Heart right ventricle (tissue), 16 donors: ENCODE measurements around the gene LGR6. TPM values are rescaled to one million over a fixed set of nuclear protein-coding genes. Genes with fewer than 3 reads are reported as not detected.

Experiments
- ATAC-seq, 8 donors: fragments of 200-7000 bp; cut with Tn5 transposase; one replicate each; pipeline ENCODE4 v1.9.1; 2020; ENCODE audit warnings: mild to moderate bottlenecking in 8 of 8, moderate library complexity in 8 of 8, moderate number of reproducible peaks in 1 of 8
- DNase-seq, 2 donors: peaks; one replicate each; pipeline ENCODE4 v3.0.0-alpha.2; 2020
- H3K27ac ChIP-seq, 10 donors: fragments of 200-600 bp; sonication (generic) in 2 of 10; one replicate each; pipeline versions ENCODE4 v1.5.0 to v1.8.0; 2020 to 2022; ENCODE audit warnings: mild to moderate bottlenecking in 3 of 10
- H3K27me3 ChIP-seq, 7 donors: fragments of 200-600 bp; one replicate each; pipeline ENCODE4 v1.8.0; 2021 to 2022; ENCODE audit warnings: mild to moderate bottlenecking in 2 of 7
- H3K36me3 ChIP-seq, 9 donors: fragments of 200-600 bp; sonication (generic) in 1 of 9; one replicate each; pipeline versions ENCODE4 v1.5.0 to v1.8.0; 2020 to 2022; ENCODE audit warnings: mild to moderate bottlenecking in 2 of 9
- H3K4me1 ChIP-seq, 9 donors: fragments of 200-600 bp; sonication (generic) in 1 of 9; one replicate each; pipeline versions ENCODE4 v1.5.0 to v1.8.0; 2020 to 2022; ENCODE audit warnings: mild to moderate bottlenecking in 4 of 9
- H3K4me3 ChIP-seq, 10 donors: fragments of 200-600 bp; sonication (generic) in 2 of 10; one replicate each; pipeline versions ENCODE4 v1.5.0 to v1.8.0; 2020 to 2022; ENCODE audit warnings: mild to moderate bottlenecking in 7 of 10, moderate library complexity in 2 of 10
- H3K9me3 ChIP-seq, 11 donors: fragments of 200-600 bp in 10 of 11; sonication (generic) in 2 of 11; one replicate each; pipeline versions ENCODE4 v1.5.0 to v1.8.0; 2013 to 2022; ENCODE audit warnings: mild to moderate bottlenecking in 2 of 11, control low read depth in 1 of 11, moderate library complexity in 1 of 11
- WGBS, 2 donors: extraction: QIAGEN DNeasy Blood & Tissue Kit; methylation state at CpG; one replicate each; pipeline ENCODE4 v1.1.7; 2013; ENCODE audit warnings: inconsistent platforms in 1 of 2; 5-methylcytosine and 5-hydroxymethylcytosine counted together
- intact Hi-C, 10 donors: fragments of 100-400 bp; cut with DNase I; formaldehyde crosslinking; loops; one replicate each; pipeline versions ENCODE4 v1.11.1 to v1.14.2; 2022
- polyA plus RNA-seq, 2 donors: library from polyadenylated mRNA; stranded (reverse); fragments of 200-250 nt; gene quantifications; one replicate each; pipeline ENCODE4 v1.2.3, GENCODE V29; 2013
- total RNA-seq, 10 donors: library from RNA; stranded (reverse); fragmentation: NEBNext Ultra II Directional in 3 of 10; extraction: Animal tissue kit (Norgen Biotek cat#: 25700) in 3 of 10; gene quantifications; one replicate each; pipeline versions ENCODE4 v1.2.1 to v1.2.4, GENCODE V29; 2021 to 2023
- TF ChIP-seq, protein P1 (sequence below), 9 donors: fragments of 200-600 bp; sonication (generic) in 2 of 9; IDR thresholded peaks; one replicate each; pipeline versions ENCODE4 v1.5.0 to v1.8.0; 2021 to 2022; ENCODE audit warnings: antibody characterized with exemption in 9 of 9, mild to moderate bottlenecking in 5 of 9, moderate library complexity in 1 of 9
- donor health status: Arrhythmogenic right ventricular cardiomyopathy.
- donor health status: ischemic (EF 13 %, LVEDD 7.1; RV severe dilation, severe dysfunction).
- donor health status: healthy with polysubstance abuse.
- donor health status: DM: no; HTN: yes; CAD: no.
- donor health status: DM: no; HTN: no; CAD: no.
- donor health status: ischemic (EF 25% LVEDD 6.9; RV normal size, moderate dysfunction).
- donor health status: ischemic (EF 25% LVEDD 5.7; RV mildly dilated, moderate dysfunction).
- donor health status: healthy.
- donor health status: DM: yes; HTN: yes; CAD: no.
- donor health status: Ischemic cardiomyopathy.
- donor health status: ischemic (EF 35%, LVEDD 5.7; RV mildly dilated, moderate dysfunction).
- donor health status: nonischemic (EF 11% LVEDD 7.7; RV severe dilation, severe dysfunction).
- donor health status: DM: yes; HTN: yes; CAD: no.
- donor health status: PGD.
- donor health status: ischemic (EF 29% LVEDD 5.4; RV normal size, mild dysfunction).
- donor health status: nonischemic (EF 23%, LVEDD 6.1; RV moderate dilation, normal function).

The LGR6 gene
- total and polyA plus RNA-seq, 12 donors = 0.19 to 13.5 (median 2.2) TPM

DNA sequence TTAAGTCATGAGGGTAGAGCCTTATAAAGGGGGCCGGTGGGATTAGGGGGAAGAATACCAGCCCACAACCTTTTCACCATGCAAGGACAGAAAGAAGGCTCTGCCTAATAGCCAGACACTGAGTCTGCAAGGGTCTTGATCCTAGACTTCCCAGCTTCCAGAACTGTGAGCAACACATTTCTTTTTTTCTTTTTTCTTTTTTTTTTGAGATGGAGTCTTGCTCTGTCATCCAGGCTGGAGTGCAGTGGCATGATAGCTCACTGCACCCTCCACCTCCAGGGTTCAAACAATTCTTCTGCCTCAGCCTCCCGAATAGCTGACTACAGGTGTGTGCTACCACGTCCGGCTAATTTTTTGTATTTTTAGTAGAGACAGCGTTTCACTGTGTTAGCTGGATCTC is 47.3 kb upstream of the LGR6 start:
- no peak overlapping the region for H3K4me3 ChIP-seq
- peaks cover 13 to 34% (median 26%) of the 10 kb centered on the region in 9 donors for H3K4me1 ChIP-seq
- no peaks in the 10 kb centered on the region for H3K27me3 ChIP-seq
- H3K36me3 ChIP-seq = peaks cover 0 to 29% (median 0%) of the 10 kb centered on the region in 9 donors
- H3K9me3 ChIP-seq = no peaks in the 10 kb centered on the region
- no peak overlapping the region for H3K27ac ChIP-seq
- DNase-seq = no peak
- TF ChIP-seq, protein P1, sequence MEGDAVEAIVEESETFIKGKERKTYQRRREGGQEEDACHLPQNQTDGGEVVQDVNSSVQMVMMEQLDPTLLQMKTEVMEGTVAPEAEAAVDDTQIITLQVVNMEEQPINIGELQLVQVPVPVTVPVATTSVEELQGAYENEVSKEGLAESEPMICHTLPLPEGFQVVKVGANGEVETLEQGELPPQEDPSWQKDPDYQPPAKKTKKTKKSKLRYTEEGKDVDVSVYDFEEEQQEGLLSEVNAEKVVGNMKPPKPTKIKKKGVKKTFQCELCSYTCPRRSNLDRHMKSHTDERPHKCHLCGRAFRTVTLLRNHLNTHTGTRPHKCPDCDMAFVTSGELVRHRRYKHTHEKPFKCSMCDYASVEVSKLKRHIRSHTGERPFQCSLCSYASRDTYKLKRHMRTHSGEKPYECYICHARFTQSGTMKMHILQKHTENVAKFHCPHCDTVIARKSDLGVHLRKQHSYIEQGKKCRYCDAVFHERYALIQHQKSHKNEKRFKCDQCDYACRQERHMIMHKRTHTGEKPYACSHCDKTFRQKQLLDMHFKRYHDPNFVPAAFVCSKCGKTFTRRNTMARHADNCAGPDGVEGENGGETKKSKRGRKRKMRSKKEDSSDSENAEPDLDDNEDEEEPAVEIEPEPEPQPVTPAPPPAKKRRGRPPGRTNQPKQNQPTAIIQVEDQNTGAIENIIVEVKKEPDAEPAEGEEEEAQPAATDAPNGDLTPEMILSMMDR (IDR thresholded peaks at IDR 0.05) = no peak
- ATAC-seq = no peak
- intact Hi-C loops = no loop called here
- 96 to 97% methylated on average over 5 of the region's 5 CpGs for WGBS, 2 donors

DNA sequence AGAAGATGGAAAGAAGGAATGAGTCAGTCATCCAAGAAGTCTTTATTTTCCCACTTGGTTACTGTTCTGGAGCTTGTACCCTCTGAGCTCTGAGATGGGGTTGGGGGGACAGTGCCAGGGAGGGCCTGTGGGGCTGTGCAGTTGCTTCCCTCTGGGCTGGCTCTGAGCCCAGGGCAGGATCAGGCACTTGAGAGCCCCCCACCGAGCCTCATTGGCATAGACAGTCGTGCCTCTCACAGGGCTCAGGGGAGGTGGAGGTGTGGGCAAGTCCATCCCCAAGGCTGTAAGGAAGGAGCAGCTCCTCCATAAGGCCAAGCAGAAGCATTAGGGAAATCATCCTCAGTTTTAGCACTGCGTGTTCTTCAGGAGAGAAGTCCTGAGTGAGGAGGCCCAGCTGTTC is 46.6 kb upstream of the LGR6 start:
- intact Hi-C loops = no loop called here
- H3K4me3 ChIP-seq = no peak overlapping the region
- DNase-seq = no peak
- peaks cover 0 to 36% (median 0%) of the 10 kb centered on the region in 9 donors for H3K36me3 ChIP-seq
- TF ChIP-seq, protein P1 (IDR thresholded peaks at IDR 0.05) = no peak
- 63 to 74% methylated on average over 3 of the region's 3 CpGs for WGBS, 2 donors
- H3K27me3 ChIP-seq = no peaks in the 10 kb centered on the region
- H3K4me1 ChIP-seq = peaks cover 13 to 27% (median 23%) of the 10 kb centered on the region in 9 donors
- no peak overlapping the region for H3K27ac ChIP-seq
- no peak for ATAC-seq
- no peaks in the 10 kb centered on the region for H3K9me3 ChIP-seq

DNA sequence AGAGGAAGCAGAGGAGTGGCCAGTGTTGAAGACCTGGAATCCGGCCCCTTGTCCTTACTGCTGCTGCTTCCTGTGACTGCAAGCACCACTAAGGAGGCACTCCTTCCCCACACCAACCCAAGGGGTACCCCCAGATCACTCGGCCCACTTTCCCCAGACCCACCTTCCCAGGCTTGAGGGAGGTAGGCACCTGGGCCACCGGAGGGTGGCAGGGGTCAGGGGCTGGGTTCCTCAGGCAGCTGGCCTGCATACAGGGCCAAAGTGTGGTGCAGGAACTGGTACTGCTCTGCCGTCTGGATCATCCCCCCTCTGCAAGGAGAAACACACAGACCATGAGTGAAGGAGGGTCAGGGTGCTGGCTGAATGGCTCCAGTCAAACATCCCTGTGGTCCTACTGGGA is 45.2 kb upstream of the LGR6 start:
- no peak for DNase-seq
- Histone ChIP-seq H3K27ac (no peak overlapping the region), H3K4me3 (no peak overlapping the region), H3K27me3 (no peaks in the 10 kb centered on the region), H3K9me3 (no peaks in the 10 kb centered on the region), H3K4me1 (peaks cover 3 to 14% (median 9%) of the 10 kb centered on the region in 9 donors), H3K36me3 (peaks cover 0 to 45% (median 0%) of the 10 kb centered on the region in 9 donors)
- WGBS, 2 donors = 72 to 76% methylated on average over 4 of the region's 4 CpGs
- TF ChIP-seq, protein P1 (IDR thresholded peaks at IDR 0.05) = no peak
- intact Hi-C loops = no loop called here
- ATAC-seq = no peak

DNA sequence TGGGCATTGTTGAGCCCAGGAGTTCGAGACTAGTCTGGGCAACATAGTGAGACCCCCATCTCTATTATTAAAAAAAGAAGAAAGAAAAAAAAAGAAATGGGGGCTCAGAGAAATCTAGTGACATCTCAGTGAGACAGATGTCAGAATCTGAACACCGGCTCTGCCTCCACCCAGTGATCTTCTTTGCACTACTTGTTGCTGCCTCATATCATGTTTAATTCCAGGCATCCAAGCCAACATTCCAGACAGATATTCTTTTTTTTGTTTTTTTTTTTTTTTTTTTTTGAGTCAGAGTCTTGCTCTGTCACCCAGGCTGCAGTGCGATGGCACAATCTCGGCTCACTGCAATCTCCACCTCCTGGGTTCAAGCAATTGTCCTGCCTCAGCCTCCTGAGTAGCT is 44.0 kb upstream of the LGR6 start:
- no peaks in the 10 kb centered on the region for H3K9me3 ChIP-seq
- no peak overlapping the region for H3K27ac ChIP-seq
- intact Hi-C loops = no loop called here
- WGBS, 2 donors = 92 to 93% methylated on average over 4 of the region's 4 CpGs
- ATAC-seq (no peak), DNase-seq (no peak)
- no peak overlapping the region for H3K4me3 ChIP-seq
- peaks cover 0 to 52% (median 0%) of the 10 kb centered on the region in 9 donors for H3K36me3 ChIP-seq
- H3K4me1 ChIP-seq = peaks cover 3 to 13% (median 8%) of the 10 kb centered on the region in 9 donors
- no peaks in the 10 kb centered on the region for H3K27me3 ChIP-seq
- TF ChIP-seq, protein P1 (IDR thresholded peaks at IDR 0.05) = no peak
